ENCODE measurements around the gene TOMM40L. TPM values are rescaled to one million over a fixed set of nuclear protein-coding genes. Genes with fewer than 3 reads are reported as not detected.

TOMM40L gene
- total RNA-seq, 1 donor from 2014 or later: 16.3 TPM

DNA sequence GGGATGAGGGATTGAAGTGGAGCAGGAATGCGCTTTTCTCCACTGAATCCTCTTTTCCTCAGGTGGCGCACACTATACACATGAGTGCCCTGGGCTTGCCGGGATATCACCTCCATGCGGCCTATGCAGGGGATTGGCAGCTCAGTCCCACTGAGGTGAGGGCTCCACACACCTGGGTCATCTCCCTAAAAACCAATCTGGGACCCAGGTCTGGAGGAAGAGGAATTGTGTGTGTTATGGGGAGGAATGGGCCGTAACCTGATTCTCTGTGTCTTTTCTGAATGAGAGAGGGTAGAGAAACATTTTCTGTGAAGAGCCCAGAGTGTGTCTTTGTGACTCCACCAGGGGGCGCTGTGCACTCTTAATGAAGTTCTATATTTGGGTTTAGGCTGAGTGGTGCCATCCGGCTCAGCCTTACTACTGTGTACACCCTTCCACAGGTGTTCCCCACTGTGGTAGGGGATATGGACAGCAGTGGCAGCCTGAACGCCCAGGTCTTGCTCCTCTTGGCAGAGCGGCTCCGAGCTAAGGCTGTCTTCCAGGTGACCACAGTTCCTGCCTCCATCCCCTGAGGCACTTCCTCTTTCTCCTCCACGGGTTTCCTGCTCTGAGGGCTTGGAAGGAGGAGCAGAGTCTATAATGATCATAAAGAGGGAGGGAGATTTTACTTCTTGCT lies 1.5 kb downstream of the TOMM40L start:
- Mint-ChIP-seq H3K27ac (peak overlapping the region; percentile 82), H3K4me3 (ENCODE audit: low read depth) (peak overlapping the region; percentile 99), H3K36me3 (ENCODE audit: insufficient read depth) (peaks cover 3% of the 10 kb centered on the region), H3K27me3 (no peaks in the 10 kb centered on the region), H3K9me3 (ENCODE audit: low read depth) (no peaks in the 10 kb centered on the region), H3K4me1 (ENCODE audit: low read depth) (peaks cover 41% of the 10 kb centered on the region)
- TF ChIP-seq, protein P1, sequence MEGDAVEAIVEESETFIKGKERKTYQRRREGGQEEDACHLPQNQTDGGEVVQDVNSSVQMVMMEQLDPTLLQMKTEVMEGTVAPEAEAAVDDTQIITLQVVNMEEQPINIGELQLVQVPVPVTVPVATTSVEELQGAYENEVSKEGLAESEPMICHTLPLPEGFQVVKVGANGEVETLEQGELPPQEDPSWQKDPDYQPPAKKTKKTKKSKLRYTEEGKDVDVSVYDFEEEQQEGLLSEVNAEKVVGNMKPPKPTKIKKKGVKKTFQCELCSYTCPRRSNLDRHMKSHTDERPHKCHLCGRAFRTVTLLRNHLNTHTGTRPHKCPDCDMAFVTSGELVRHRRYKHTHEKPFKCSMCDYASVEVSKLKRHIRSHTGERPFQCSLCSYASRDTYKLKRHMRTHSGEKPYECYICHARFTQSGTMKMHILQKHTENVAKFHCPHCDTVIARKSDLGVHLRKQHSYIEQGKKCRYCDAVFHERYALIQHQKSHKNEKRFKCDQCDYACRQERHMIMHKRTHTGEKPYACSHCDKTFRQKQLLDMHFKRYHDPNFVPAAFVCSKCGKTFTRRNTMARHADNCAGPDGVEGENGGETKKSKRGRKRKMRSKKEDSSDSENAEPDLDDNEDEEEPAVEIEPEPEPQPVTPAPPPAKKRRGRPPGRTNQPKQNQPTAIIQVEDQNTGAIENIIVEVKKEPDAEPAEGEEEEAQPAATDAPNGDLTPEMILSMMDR (IDR thresholded peaks at IDR 0.05; ENCODE audit: unreplicated experiment): peak; percentile 86
- DNase-seq (ENCODE audit: low spot score, unreplicated experiment): peak; percentile 66

DNA sequence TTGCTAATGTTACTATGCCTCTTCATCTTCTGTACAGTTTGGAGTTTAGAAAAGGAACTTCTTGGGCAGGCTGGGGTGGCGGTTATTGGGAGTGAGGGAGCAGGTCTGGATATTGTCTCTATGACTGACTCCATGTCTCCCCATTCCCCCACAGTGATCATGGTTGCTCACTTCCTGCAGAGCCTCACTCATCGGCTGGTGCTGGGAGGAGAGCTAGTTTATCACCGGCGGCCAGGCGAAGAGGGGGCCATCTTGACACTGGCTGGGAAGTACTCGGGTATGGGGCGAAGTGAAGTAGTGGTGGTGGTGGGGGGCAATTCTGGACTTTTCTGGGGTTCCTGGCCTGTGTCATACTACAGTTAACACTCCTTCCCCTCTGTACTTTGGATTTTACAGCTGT lies 2.2 kb downstream of the TOMM40L start:
- no peaks in the 10 kb centered on the region for H3K9me3 Mint-ChIP-seq (ENCODE audit: low read depth)
- H3K36me3 Mint-ChIP-seq (ENCODE audit: insufficient read depth): peaks cover 3% of the 10 kb centered on the region
- TF ChIP-seq, protein P1 (IDR thresholded peaks at IDR 0.05; ENCODE audit: unreplicated experiment): no peak
- H3K27me3 Mint-ChIP-seq: no peaks in the 10 kb centered on the region
- DNase-seq (ENCODE audit: low spot score, unreplicated experiment): no peak
- no peak overlapping the region for H3K27ac Mint-ChIP-seq
- H3K4me1 Mint-ChIP-seq (ENCODE audit: low read depth): peaks cover 38% of the 10 kb centered on the region
- no peak overlapping the region for H3K4me3 Mint-ChIP-seq (ENCODE audit: low read depth)

DNA sequence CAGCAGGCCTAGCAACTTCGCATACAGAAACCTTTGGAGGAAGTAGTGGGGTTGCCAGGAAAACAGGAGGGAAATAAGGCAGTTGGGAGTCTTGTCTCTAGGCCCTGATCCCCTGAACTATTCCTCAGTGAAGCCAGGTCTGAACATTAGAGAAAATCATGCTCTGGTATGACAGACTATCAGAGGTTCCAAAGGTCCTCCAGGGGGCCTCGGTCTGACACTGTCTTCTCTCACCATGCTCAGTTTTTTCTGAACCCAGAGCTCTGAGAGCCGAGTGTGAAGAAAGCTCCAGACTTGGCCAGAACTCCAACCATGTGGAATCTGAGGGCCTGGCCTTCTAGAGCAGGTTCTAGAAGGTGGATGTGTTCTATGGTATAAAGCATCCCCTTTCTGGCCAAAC lies 4.0 kb downstream of the TOMM40L start:
- H3K27me3 Mint-ChIP-seq: no peaks in the 10 kb centered on the region
- DNase-seq (ENCODE audit: low spot score, unreplicated experiment): no peak
- no peak overlapping the region for H3K4me3 Mint-ChIP-seq (ENCODE audit: low read depth)
- TF ChIP-seq, protein P1 (IDR thresholded peaks at IDR 0.05; ENCODE audit: unreplicated experiment): peak; percentile 15
- peaks cover 3% of the 10 kb centered on the region for H3K36me3 Mint-ChIP-seq (ENCODE audit: insufficient read depth)
- H3K9me3 Mint-ChIP-seq (ENCODE audit: low read depth): no peaks in the 10 kb centered on the region
- peaks cover 23% of the 10 kb centered on the region for H3K4me1 Mint-ChIP-seq (ENCODE audit: low read depth)
- no peak overlapping the region for H3K27ac Mint-ChIP-seq

DNA sequence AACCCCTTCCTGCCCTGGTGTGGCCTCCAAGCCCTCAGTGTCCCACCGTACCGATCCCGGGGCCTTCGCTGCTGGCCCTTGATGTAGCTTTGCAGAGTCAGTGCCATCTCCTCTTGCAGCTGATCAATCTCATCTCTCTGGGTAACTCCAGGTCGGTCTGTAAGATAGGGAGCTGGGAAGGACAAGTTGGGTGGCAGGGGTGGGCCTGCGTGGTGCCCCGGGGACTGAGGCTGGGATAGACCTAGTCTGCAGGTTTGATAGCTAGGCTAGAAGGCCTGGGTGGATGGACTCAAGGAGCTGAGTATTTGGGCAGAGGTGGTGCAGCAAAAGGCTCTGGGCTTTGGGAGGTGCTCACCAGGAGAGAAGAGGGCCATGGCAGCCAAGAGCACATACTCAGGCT lies 4.9 kb downstream of the TOMM40L start:
- no peak for DNase-seq (ENCODE audit: low spot score, unreplicated experiment)
- Mint-ChIP-seq H3K9me3 (ENCODE audit: low read depth) (no peaks in the 10 kb centered on the region), H3K27ac (no peak overlapping the region), H3K4me1 (ENCODE audit: low read depth) (peaks cover 17% of the 10 kb centered on the region), H3K36me3 (ENCODE audit: insufficient read depth) (peaks cover 3% of the 10 kb centered on the region), H3K4me3 (ENCODE audit: low read depth) (no peak overlapping the region), H3K27me3 (no peaks in the 10 kb centered on the region)
- TF ChIP-seq, protein P1 (IDR thresholded peaks at IDR 0.05; ENCODE audit: unreplicated experiment): no peak

DNA sequence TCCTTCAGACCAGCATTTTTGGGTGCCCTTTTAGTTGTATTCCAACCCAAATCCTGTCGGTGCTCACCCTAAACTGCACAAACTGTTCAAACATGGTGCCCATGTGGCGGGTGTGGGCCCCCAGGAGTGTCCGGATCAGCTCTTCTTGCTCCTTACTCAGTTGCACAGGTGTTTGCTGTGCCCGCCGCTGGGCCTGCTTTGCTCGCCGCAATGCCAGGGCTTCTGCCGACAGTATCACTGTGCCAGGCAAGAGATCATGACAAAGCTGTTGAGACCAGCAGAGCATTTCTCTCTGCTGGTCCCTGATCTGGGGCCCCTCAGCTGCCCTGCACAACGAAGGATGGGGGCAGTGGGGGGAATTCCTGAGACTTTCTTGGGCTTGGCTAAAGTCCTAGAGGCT lies 7.2 kb downstream of the TOMM40L start:
- TF ChIP-seq, protein P1 (IDR thresholded peaks at IDR 0.05; ENCODE audit: unreplicated experiment): no peak
- Mint-ChIP-seq H3K36me3 (ENCODE audit: insufficient read depth) (no peaks in the 10 kb centered on the region), H3K4me1 (ENCODE audit: low read depth) (no peaks in the 10 kb centered on the region), H3K27me3 (no peaks in the 10 kb centered on the region), H3K9me3 (ENCODE audit: low read depth) (no peaks in the 10 kb centered on the region), H3K27ac (no peak overlapping the region), H3K4me3 (ENCODE audit: low read depth) (no peak overlapping the region)
- DNase-seq (ENCODE audit: low spot score, unreplicated experiment): no peak

Data from progenitor cell of endocrine pancreas (in vitro differentiated cells).